Measurements from ENCODE around the gene QRICH1. TPM values are rescaled to one million over a fixed set of nuclear protein-coding genes. Genes with fewer than 3 reads are reported as not detected.
A peak's percentile ranks its signal among the peaks of the same experiment; 100 is the strongest.

QRICH1 gene
- total RNA-seq, 1 experiment from 2014 or later, result 107 TPM

DNA sequence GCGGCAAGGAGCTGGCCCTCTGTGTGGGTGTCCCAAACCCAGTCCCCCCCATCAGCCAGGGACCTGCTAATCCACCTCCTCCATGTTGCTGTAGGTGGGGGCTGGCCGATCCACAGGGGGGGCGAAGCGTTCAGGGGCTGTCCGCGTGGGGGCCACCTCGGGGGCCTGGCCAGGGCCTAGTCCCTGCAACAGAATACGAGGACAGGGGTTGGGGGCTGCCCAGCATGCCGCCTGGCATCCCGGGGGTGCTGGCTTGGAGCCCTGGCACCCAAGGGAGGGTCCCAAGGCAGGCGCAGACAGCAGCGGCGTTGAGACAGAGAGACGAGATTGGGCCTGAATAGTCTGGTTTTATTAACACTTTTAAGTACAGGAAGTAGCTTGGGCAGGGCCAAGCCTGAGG lies 14.5 kb upstream of the QRICH1 start:
- TF ChIP-seq, protein P1, sequence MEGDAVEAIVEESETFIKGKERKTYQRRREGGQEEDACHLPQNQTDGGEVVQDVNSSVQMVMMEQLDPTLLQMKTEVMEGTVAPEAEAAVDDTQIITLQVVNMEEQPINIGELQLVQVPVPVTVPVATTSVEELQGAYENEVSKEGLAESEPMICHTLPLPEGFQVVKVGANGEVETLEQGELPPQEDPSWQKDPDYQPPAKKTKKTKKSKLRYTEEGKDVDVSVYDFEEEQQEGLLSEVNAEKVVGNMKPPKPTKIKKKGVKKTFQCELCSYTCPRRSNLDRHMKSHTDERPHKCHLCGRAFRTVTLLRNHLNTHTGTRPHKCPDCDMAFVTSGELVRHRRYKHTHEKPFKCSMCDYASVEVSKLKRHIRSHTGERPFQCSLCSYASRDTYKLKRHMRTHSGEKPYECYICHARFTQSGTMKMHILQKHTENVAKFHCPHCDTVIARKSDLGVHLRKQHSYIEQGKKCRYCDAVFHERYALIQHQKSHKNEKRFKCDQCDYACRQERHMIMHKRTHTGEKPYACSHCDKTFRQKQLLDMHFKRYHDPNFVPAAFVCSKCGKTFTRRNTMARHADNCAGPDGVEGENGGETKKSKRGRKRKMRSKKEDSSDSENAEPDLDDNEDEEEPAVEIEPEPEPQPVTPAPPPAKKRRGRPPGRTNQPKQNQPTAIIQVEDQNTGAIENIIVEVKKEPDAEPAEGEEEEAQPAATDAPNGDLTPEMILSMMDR (IDR thresholded peaks at IDR 0.05; ENCODE audit: unreplicated experiment), result no peak
- Mint-ChIP-seq H3K36me3 (ENCODE audit: insufficient read depth, unreplicated experiment) (peaks cover 49% of the 10 kb centered on the region), H3K4me1 (ENCODE audit: low read depth, unreplicated experiment) (peaks cover 6% of the 10 kb centered on the region)

DNA sequence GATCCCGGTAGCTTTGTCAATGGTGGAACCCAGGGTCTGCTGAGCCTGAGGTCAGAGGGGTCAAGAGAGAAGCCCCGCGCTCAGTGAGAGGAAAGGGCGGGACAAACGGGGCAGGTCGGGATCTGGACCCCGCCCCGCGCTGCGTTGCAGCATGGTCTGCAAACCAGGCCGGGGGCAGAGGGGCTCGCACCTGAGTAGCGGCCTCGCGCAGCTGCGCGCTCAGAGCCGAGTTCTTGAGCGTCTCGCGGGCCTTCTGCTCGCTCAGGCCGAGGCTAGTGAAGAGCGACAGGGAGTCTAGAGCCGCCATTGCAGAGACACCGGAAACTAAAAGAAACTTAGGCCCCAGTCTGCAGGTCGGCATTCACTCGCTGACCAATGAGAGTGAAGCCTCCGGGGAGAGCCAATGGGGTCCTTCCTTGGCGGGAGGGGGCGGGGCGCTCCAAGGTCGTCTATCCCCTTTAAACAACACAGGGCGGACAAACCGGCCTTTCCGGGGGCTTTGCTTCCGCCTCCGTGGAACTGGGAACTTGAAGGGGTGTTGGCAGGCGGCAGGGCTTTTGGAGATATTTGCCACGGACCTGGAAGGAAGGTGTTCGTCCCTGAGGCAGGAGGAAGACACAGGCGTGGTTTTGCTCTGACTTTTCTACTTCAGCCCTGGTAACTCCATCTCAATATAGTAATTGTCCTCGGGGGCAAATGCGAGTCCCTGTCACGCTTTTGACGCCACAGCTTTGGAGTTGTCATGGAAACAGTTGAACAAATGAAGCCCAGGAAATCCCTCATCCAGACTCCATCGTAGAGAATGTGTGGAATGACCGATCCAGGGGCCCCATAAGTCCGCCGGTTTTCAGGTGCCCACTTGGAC lies 10.8 kb upstream of the QRICH1 start, which contains the start of gene QARS1:
Gene QARS1 (minus strand): TSS at position 331 of the 865 bp plus-strand sequence. CDS start 24 bp downstream, at position 307.
- DNase-seq, result peak; percentile 92
- peak within 1 kb of the TSS; percentile 98 for H3K4me3 Mint-ChIP-seq (ENCODE audit: low read depth, unreplicated experiment)
- TF ChIP-seq, protein P1 (IDR thresholded peaks at IDR 0.05; ENCODE audit: unreplicated experiment), result no peak
- intact Hi-C loops (cut with micrococcal nuclease; ENCODE audit: unreplicated experiment), result no loop called here
- TSS peak; percentile 91 for BruUV-seq (replicated peaks)
- peak within 1 kb of the TSS; percentile 91 for H3K27ac Mint-ChIP-seq (ENCODE audit: unreplicated experiment)
- no peaks in the 10 kb centered on the region for H3K9me3 Mint-ChIP-seq (ENCODE audit: low read depth, unreplicated experiment)
- CTCF ChIA-PET, result interaction anchor here (0.6 to 2.4 kb wide), 2 partner anchors 11 to 1281 kb away, joined by 3 to 12 read pairs; partner anchors contain the start of gene QRICH1
- no peaks in the 10 kb centered on the region for H3K27me3 Mint-ChIP-seq (ENCODE audit: unreplicated experiment)
- H3K36me3 Mint-ChIP-seq (ENCODE audit: insufficient read depth, unreplicated experiment), result peaks cover 61% of the 10 kb centered on the region
- H3K4me1 Mint-ChIP-seq (ENCODE audit: low read depth, unreplicated experiment), result peaks cover 10% of the 10 kb centered on the region

More for the DNA sequence above, 14.5 kb upstream of the QRICH1 start:
- no peaks in the 10 kb centered on the region for H3K27me3 Mint-ChIP-seq (ENCODE audit: unreplicated experiment)
- no peak overlapping the region for H3K4me3 Mint-ChIP-seq (ENCODE audit: low read depth, unreplicated experiment)
- H3K27ac Mint-ChIP-seq (ENCODE audit: unreplicated experiment), result no peak overlapping the region
- no peaks in the 10 kb centered on the region for H3K9me3 Mint-ChIP-seq (ENCODE audit: low read depth, unreplicated experiment)
- no peak for DNase-seq
- BruUV-seq (replicated peaks), result no TSS peak
- CTCF ChIA-PET, result interaction anchor here (1.1 kb wide), 1 partner anchor 14 kb away, joined by 6 read pairs; the partner anchor contains the start of gene QRICH1
- intact Hi-C loops (cut with micrococcal nuclease; ENCODE audit: unreplicated experiment), result no loop called here

DNA sequence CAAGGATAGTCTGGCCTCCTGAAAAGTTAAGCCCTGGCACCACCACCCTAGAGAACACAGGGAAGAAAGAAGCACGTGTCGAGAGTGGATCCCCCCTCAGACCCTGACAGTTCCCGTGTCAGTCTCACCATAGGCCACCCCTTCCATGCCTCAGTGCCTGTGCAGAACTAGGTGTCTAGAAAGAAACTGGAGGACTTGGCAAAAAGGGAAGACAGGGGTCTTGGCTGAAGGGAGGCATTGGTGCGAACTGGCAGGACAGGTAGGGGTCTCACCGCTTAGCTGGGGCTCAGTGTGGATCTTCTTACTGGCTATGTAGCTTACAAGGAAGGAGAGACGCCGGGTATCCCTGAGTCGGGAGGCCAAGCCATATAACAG lies 10.2 kb upstream of the QRICH1 start:
- TSS peak; percentile 69 for BruUV-seq (replicated peaks)
- H3K4me1 Mint-ChIP-seq (ENCODE audit: low read depth, unreplicated experiment), result peaks cover 10% of the 10 kb centered on the region
- TF ChIP-seq, protein P1 (IDR thresholded peaks at IDR 0.05; ENCODE audit: unreplicated experiment), result no peak
- H3K27me3 Mint-ChIP-seq (ENCODE audit: unreplicated experiment), result no peaks in the 10 kb centered on the region
- intact Hi-C loops (cut with micrococcal nuclease; ENCODE audit: unreplicated experiment), result no loop called here
- H3K27ac Mint-ChIP-seq (ENCODE audit: unreplicated experiment), result peak overlapping the region; percentile 91
- DNase-seq, result no peak
- H3K36me3 Mint-ChIP-seq (ENCODE audit: insufficient read depth, unreplicated experiment), result peaks cover 61% of the 10 kb centered on the region
- no peaks in the 10 kb centered on the region for H3K9me3 Mint-ChIP-seq (ENCODE audit: low read depth, unreplicated experiment)
- CTCF ChIA-PET, result interaction anchor here (2.4 kb wide), 1 partner anchor 10 kb away, joined by 12 read pairs; the partner anchor contains the start of gene QRICH1
- H3K4me3 Mint-ChIP-seq (ENCODE audit: low read depth, unreplicated experiment), result peak overlapping the region; percentile 98

DNA sequence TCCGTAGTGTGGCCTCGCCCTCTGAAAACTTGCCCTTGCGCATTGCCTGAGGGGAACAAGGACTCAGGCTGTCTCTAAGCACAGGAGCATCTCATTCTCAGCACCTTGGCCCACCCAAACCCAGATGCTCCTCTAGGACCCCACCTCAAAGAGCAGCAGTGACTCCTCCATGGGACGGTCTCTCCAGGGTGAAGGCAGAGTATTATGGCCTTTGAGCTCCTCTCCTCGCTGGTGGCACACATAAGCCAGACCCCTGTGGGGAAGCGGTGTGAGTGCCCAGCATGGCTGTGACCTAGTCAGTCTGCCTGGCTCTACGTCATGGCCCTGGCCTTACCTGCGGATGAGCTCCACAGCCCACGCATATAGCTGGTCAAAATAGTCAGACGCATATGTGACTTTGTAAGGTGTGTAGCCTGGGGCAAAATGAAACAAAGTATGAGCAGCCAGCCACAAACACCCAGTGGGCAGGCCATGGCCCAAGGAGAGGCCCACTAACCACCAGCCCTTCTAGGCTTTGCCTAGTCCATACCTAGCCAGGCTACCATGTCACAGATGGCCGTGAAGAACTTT lies 6.3 kb upstream of the QRICH1 start:
- no peak for DNase-seq
- BruUV-seq (replicated peaks), result no TSS peak
- TF ChIP-seq, protein P1 (IDR thresholded peaks at IDR 0.05; ENCODE audit: unreplicated experiment), result no peak
- Mint-ChIP-seq H3K9me3 (ENCODE audit: low read depth, unreplicated experiment) (no peaks in the 10 kb centered on the region), H3K27me3 (ENCODE audit: unreplicated experiment) (no peaks in the 10 kb centered on the region), H3K4me1 (ENCODE audit: low read depth, unreplicated experiment) (peaks cover 10% of the 10 kb centered on the region), H3K27ac (ENCODE audit: unreplicated experiment) (no peak overlapping the region), H3K4me3 (ENCODE audit: low read depth, unreplicated experiment) (no peak overlapping the region), H3K36me3 (ENCODE audit: insufficient read depth, unreplicated experiment) (peaks cover 50% of the 10 kb centered on the region)
- CTCF ChIA-PET, result no interaction called here
- intact Hi-C loops (cut with micrococcal nuclease; ENCODE audit: unreplicated experiment), result no loop called here

Measured in Calu3 (cell line).